ENCODE data around the gene SV2C. TPM values are rescaled to one million over a fixed set of nuclear protein-coding genes. Genes with fewer than 3 reads are reported as not detected.
"Not testable (repeated sequence)": the region's sequence is repeated elsewhere in the genome, so short reads cannot be mapped to it uniquely, and the experiment has no call there.

SV2C gene
- total RNA-seq, 4 donors from 2014 or later: 0.06 to 0.36 (median 0.13) TPM

- ATAC-seq (ENCODE audit: low FRiP score) (no peak), DNase-seq (ENCODE audit: low spot score) (no peak)
- no peak for TF ChIP-seq CTCF (IDR thresholded peaks at IDR 0.05)
These were observed 222.6 kb downstream of the SV2C start for GRCh38 chr5:76305775-76306174.

GRCh38 chr5:76310208-76310607, 227.0 kb downstream of the SV2C start:
- no peak for TF ChIP-seq CTCF (IDR thresholded peaks at IDR 0.05)
- ATAC-seq (ENCODE audit: low FRiP score) (no peak), DNase-seq (ENCODE audit: low spot score) (no peak)

- no peak for ATAC-seq (ENCODE audit: low FRiP score)
- DNase-seq (ENCODE audit: low spot score): no peak
- no peak for TF ChIP-seq CTCF (IDR thresholded peaks at IDR 0.05)
These were observed 229.6 kb downstream of the SV2C start for GRCh38 chr5:76312783-76313182.

- ATAC-seq (ENCODE audit: low FRiP score) (no peak), DNase-seq (ENCODE audit: low spot score) (no peak)
- no peak for TF ChIP-seq CTCF (IDR thresholded peaks at IDR 0.05)
These were observed 231.5 kb downstream of the SV2C start for GRCh38 chr5:76314643-76315042.

- no peak for DNase-seq (ENCODE audit: low spot score)
- TF ChIP-seq CTCF (IDR thresholded peaks at IDR 0.05): no peak
- ATAC-seq (ENCODE audit: low FRiP score): no peak
These were observed 236.5 kb downstream of the SV2C start for GRCh38 chr5:76319673-76320072.

GRCh38 chr5:76323494-76323893, 240.3 kb downstream of the SV2C start:
- DNase-seq (ENCODE audit: low spot score); ATAC-seq (ENCODE audit: low FRiP score): not testable (repeated sequence)

- TF ChIP-seq CTCF (IDR thresholded peaks at IDR 0.05): no peak
- DNase-seq (ENCODE audit: low spot score) (no peak), ATAC-seq (ENCODE audit: low FRiP score) (no peak)
These were observed 242.1 kb downstream of the SV2C start for GRCh38 chr5:76325326-76325725.
